AG09309 (cell line): ENCODE data around the gene PIGL.
"Not testable (repeated sequence)": the region's sequence is repeated elsewhere in the genome, so short reads cannot be mapped to it uniquely, and the experiment has no call there.

Experiments
- DNase-seq: peaks from one replicate; pipeline ENCODE4 v3.0.0-alpha.2; 2010; ENCODE audit warnings: low read depth
- H3K4me3 ChIP-seq: 2 replicates; pipeline ENCODE4 v1.5.1; 2011; ENCODE audit warnings: mild to moderate bottlenecking, low read depth, low read length, moderate library complexity; ENCODE audit not compliant: control insufficient read depth
- CTCF ChIP-seq: IDR thresholded peaks from 2 replicates; pipeline ENCODE4 v1.5.1; 2011; ENCODE audit warnings: mild to moderate bottlenecking, low read depth, low read length, inconsistent platforms; ENCODE audit not compliant: insufficient read depth, control insufficient read depth; ENCODE audit errors: missing control alignments

The PIGL gene

GRCh38 chr17:16294560-16294959 lies 77.5 kb downstream of the PIGL start:
- H3K4me3 ChIP-seq, result no peak overlapping the region
- no peak for TF ChIP-seq CTCF
- no peak for DNase-seq

GRCh38 chr17:16296072-16296471 lies 79.1 kb downstream of the PIGL start:
- not testable (repeated sequence) for DNase-seq, H3K4me3 ChIP-seq

GRCh38 chr17:16297367-16298139 lies 80.5 kb downstream of the PIGL start:
- TF ChIP-seq CTCF, result no peak
- no peak for DNase-seq
- H3K4me3 ChIP-seq, result no peak overlapping the region

GRCh38 chr17:16298140-16298662 lies 81.2 kb downstream of the PIGL start:
- no peak overlapping the region for H3K4me3 ChIP-seq
- DNase-seq, result no peak

GRCh38 chr17:16300554-16300953 lies 83.5 kb downstream of the PIGL start:
- DNase-seq, result no peak
- TF ChIP-seq CTCF, result no peak
- H3K4me3 ChIP-seq, result no peak overlapping the region

More at GRCh38 chr17:16298140-16298662, 81.2 kb downstream of the PIGL start:
- no peak for TF ChIP-seq CTCF

GRCh38 chr17:16301963-16302855 lies 85.2 kb downstream of the PIGL start:
- no peak for DNase-seq
- no peak overlapping the region for H3K4me3 ChIP-seq
- TF ChIP-seq CTCF, result no peak

- DNase-seq, result no peak
- no peak overlapping the region for H3K4me3 ChIP-seq
- TF ChIP-seq CTCF, result no peak
These were observed 85.8 kb downstream of the PIGL start for GRCh38 chr17:16302856-16303255.
